HepG2 (cell line): ENCODE data around the gene CAPN13. TPM values are rescaled to one million over a fixed set of nuclear protein-coding genes. Genes with fewer than 3 reads are reported as not detected.

Experiments used
- ATAC-seq: fragments of 200-7000 bp; cut with Tn5 transposase; 3 replicates; pipeline ENCODE4 v1.9.1; 2020; ENCODE audit warnings: mild to moderate bottlenecking, moderate library complexity
- BruUV-seq: library from RNA; stranded (reverse); fragments of 400-500 nt; replicated peaks from 2 replicates; lab custom pipeline; 2021; lab: Mats Ljungman, UMichigan
- CTCF ChIA-PET: fragments of 300-600 bp; formaldehyde crosslinking; extraction: SDS; loops from one replicate; lab custom pipeline; 2021; ENCODE audit warnings: low total read pairs, inconsistent platforms, low intra/inter-chr PET ratio; lab: Yijun Ruan, JAX
- POLR2A ChIA-PET: fragments of 350-600 bp; sonication (Branson Sonifier 250); formaldehyde crosslinking; loops from one replicate; lab custom pipeline; 2020; ENCODE audit warnings: antibody characterized with exemption, inconsistent platforms; lab: Yijun Ruan, JAX
- DNase-seq: peaks from one replicate; pipeline ENCODE4 v3.0.0-alpha.2; 2015; ENCODE audit warnings: low spot score
- FAIRE-seq: peaks from 3 replicates; lab custom pipeline; 2011; peaks lifted over from hg19 to GRCh38; lab: Jason Lieb, UNC
- H2AFZ ChIP-seq: one replicate; pipeline ENCODE4 v1.6.1; 2011; ENCODE audit warnings: low read length, inconsistent platforms
- H3K27ac ChIP-seq: fragments of 300-600 bp; 3 replicates; pipeline ENCODE4 v1.8.0; 2011; ENCODE audit warnings: mixed run types, mild to moderate bottlenecking, mixed read lengths, low read length, inconsistent platforms; ENCODE audit not compliant: insufficient read depth; ENCODE audit errors: extremely low read length
- H3K27me3 ChIP-seq, 2 experiments: fragments of 200-600 bp in 1 of 2; 2 replicates in 1 of 2; 3 replicates in 1 of 2; pipeline versions ENCODE4 v1.6.0 to v1.8.0; 2011; ENCODE audit warnings: low read length in 2 of 2, mild to moderate bottlenecking in 2 of 2, moderate library complexity in 2 of 2, inconsistent platforms in 1 of 2; ENCODE audit not compliant: insufficient read depth in 2 of 2, control insufficient read depth in 1 of 2
- H3K36me3 ChIP-seq, 2 experiments: fragments of 200-600 bp in 1 of 2; replicated peaks in 1 of 2; 2 replicates in 1 of 2; 3 replicates in 1 of 2; pipeline versions ENCODE4 v1.5.1 to v1.8.0; 2011; ENCODE audit warnings: low read length in 2 of 2, inconsistent platforms in 1 of 2; ENCODE audit not compliant: insufficient read depth in 2 of 2, control insufficient read depth in 1 of 2
- H3K4me1 ChIP-seq: 2 replicates; pipeline ENCODE4 v1.5.1; 2012; ENCODE audit warnings: low read length, inconsistent platforms; ENCODE audit not compliant: insufficient read depth
- H3K4me2 ChIP-seq: 2 replicates; pipeline ENCODE4 v1.6.0; 2011; ENCODE audit warnings: low read depth, low read length, inconsistent platforms
- H3K4me3 ChIP-seq, 3 experiments: fragments of 200-600 bp in 1 of 3; sonication (generic), shearing (Covaris generic) in 1 of 3; replicated peaks in 1 of 3; 2 replicates each; pipeline ENCODE4 v1.5.1; 2011 to 2016; ENCODE audit warnings: low read length in 3 of 3, inconsistent platforms in 2 of 3, low read depth in 2 of 3, mild to moderate bottlenecking in 2 of 3, control low read depth in 1 of 3, mixed read lengths in 1 of 3; ENCODE audit not compliant: insufficient read depth in 1 of 3
- H3K79me2 ChIP-seq: one replicate; pipeline ENCODE4 v1.6.1; 2011; ENCODE audit warnings: low read length, inconsistent platforms; ENCODE audit not compliant: insufficient read depth
- H3K9ac ChIP-seq: 2 replicates; pipeline ENCODE4 v1.6.0; 2011; ENCODE audit warnings: mild to moderate bottlenecking, low read depth, low read length, inconsistent platforms; ENCODE audit not compliant: insufficient read depth
- H3K9me3 ChIP-seq: 2 replicates; pipeline ENCODE4 v1.5.1; 2012; ENCODE audit warnings: mild to moderate bottlenecking, low read length
- H4K20me1 ChIP-seq: 2 replicates; pipeline ENCODE4 v1.6.0; 2011; ENCODE audit warnings: inconsistent platforms, mild to moderate bottlenecking, low read length, moderate library complexity; ENCODE audit not compliant: insufficient read depth
- DNMT1 ChIP-seq: sonication (generic); formaldehyde crosslinking; IDR thresholded peaks from 2 replicates; pipeline ENCODE4 v1.5.1; 2020; ENCODE audit warnings: mild to moderate bottlenecking, missing genetic modification reagents
- HMG20A ChIP-seq: IDR thresholded peaks from 2 replicates; pipeline ENCODE4 v1.6.1; 2016; ENCODE audit warnings: borderline replicate concordance
- HNRNPK ChIP-seq: fragments of 200-400 bp; formaldehyde crosslinking; IDR thresholded peaks from 2 replicates; pipeline ENCODE4 v1.6.1; 2018; ENCODE audit warnings: low read length, low read depth, moderate library complexity, mild to moderate bottlenecking; ENCODE audit not compliant: poor library complexity, severe bottlenecking
- KAT7 ChIP-seq: IDR thresholded peaks from 2 replicates; pipeline ENCODE4 v1.6.1; 2018; ENCODE audit warnings: borderline replicate concordance, missing compliant biosample characterization
- KLF12 ChIP-seq: sonication (generic); formaldehyde crosslinking; IDR thresholded peaks from 2 replicates; pipeline ENCODE4 v1.4.0; 2020; ENCODE audit warnings: missing genetic modification reagents, borderline replicate concordance
- MBD4 ChIP-seq: IDR thresholded peaks from 2 replicates; pipeline ENCODE4 v1.6.1; 2012; ENCODE audit warnings: low read length, inconsistent platforms, borderline replicate concordance
- MTF2 ChIP-seq: sonication (generic); formaldehyde crosslinking; IDR thresholded peaks from 2 replicates; pipeline ENCODE4 v1.5.0; 2020; ENCODE audit warnings: missing genetic modification reagents, borderline replicate concordance
- POLR2G ChIP-seq: fragments of 200-400 bp; formaldehyde crosslinking; IDR thresholded peaks from 2 replicates; pipeline ENCODE4 v1.6.1; 2018; ENCODE audit warnings: mild to moderate bottlenecking, low read depth, low read length, moderate library complexity
- RFXANK ChIP-seq: IDR thresholded peaks from 2 replicates; pipeline ENCODE4 v1.6.1; 2016
- SMAD1 ChIP-seq: sonication (generic); formaldehyde crosslinking; IDR thresholded peaks from 2 replicates; pipeline ENCODE4 v1.4.0; 2020; ENCODE audit warnings: missing genetic modification reagents, low read depth, mild to moderate bottlenecking, borderline replicate concordance
- SP4 ChIP-seq: sonication (generic); formaldehyde crosslinking; IDR thresholded peaks from 2 replicates; pipeline ENCODE4 v1.8.1; 2023; ENCODE audit warnings: mild to moderate bottlenecking, missing genetic modification reagents
- ZGPAT ChIP-seq: IDR thresholded peaks from 2 replicates; pipeline ENCODE4 v1.6.1; 2016; ENCODE audit warnings: mild to moderate bottlenecking
- ZNF234 ChIP-seq: sonication (generic); formaldehyde crosslinking; conservative IDR thresholded peaks from 2 replicates; pipeline ENCODE4 v1.5.1; 2020; ENCODE audit warnings: mild to moderate bottlenecking, missing genetic modification reagents
- ZNF484 ChIP-seq: sonication (generic); formaldehyde crosslinking; IDR thresholded peaks from 2 replicates; pipeline ENCODE4 v1.5.1; 2020; ENCODE audit warnings: mild to moderate bottlenecking, low read depth, missing genetic modification reagents, borderline replicate concordance
- ZNF614 ChIP-seq: IDR thresholded peaks from 2 replicates; pipeline ENCODE4 v1.6.1; 2018; ENCODE audit warnings: missing biosample characterization, missing genetic modification reagents, inconsistent platforms, borderline replicate concordance
- ZNF747 ChIP-seq: sonication (generic); formaldehyde crosslinking; IDR thresholded peaks from 2 replicates; pipeline ENCODE4 v1.8.1; 2023; ENCODE audit warnings: missing genetic modification reagents, mild to moderate bottlenecking, borderline replicate concordance
- WGBS: methylation state at CpG from one replicate; pipeline ENCODE4 v1.1.6; 2017; ENCODE audit warnings: low lambda C conversion rate; 5-methylcytosine and 5-hydroxymethylcytosine counted together
- in situ Hi-C: cut with HindIII; loops from 2 replicates; pipeline ENCODE4 v1.10.0; 2017; ENCODE audit warnings: low pct_unique_long_range_greater_than_20kb; ENCODE audit not compliant: extremely low pct_ligation_motif_present
- intact Hi-C: fragments of 100-400 bp; cut with micrococcal nuclease; formaldehyde crosslinking; loops from one replicate; pipeline ENCODE4 v1.10.0; 2022; ENCODE audit not compliant: unreplicated experiment
- polyA plus RNA-seq, 8 experiments: library from polyadenylated mRNA; depleted of rRNA in 3 of 8; stranded (reverse) in 7 of 8; unstranded in 1 of 8; fragments of >200 nt; fragmentation: Illumina TruSeq in 4 of 8; extraction: Trizol in 4 of 8; gene quantifications; 2 replicates each; pipeline versions ENCODE4 v1.2.1 to v1.2.3, GENCODE V29; 2011 to 2016; ENCODE audit warnings: low read depth in 4 of 8, missing spikeins in 1 of 8, mixed read lengths in 1 of 8; ENCODE audit not compliant: insufficient read depth in 1 of 8
- total RNA-seq, 5 experiments: library from RNA; depleted of rRNA; stranded (reverse); fragments of >200 nt; fragmentation: Illumina TruSeq; extraction: Trizol; gene quantifications; 2 replicates each; pipeline ENCODE4 v1.2.3, GENCODE V29; 2016; ENCODE audit warnings: low read depth in 1 of 5
- TF ChIP-seq, protein P1 (sequence below): sonication (generic); formaldehyde crosslinking; IDR thresholded peaks from 2 replicates; pipeline ENCODE4 v1.5.1; 2020; ENCODE audit warnings: mild to moderate bottlenecking, missing genetic modification reagents, borderline replicate concordance

The CAPN13 gene
- total and polyA plus RNA-seq, 2 of the 13 experiments (the other 11 are each of a cell fraction or from before 2014, with no cell fraction given): not detected

DNA sequence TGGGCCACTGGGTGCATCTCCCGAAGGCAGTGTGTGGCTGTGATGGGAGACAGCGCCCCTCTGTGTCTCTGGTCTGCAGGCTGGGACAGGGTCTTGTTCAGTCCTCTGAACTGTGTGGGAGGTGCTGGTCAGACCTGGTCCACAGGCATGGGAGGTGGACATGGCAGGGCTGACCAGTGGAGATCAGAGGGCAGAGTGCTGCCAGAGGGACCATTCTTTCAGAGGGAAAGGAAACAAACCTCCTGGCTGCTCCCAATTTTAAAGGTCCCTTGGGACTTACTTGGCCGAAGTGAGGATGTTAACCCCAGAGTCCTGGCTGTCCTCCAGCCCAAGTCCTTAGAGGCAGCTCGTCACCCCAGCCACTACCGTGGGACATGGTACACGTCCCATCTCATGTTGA, 4.0 kb downstream of the CAPN13 start:
- intact Hi-C loops: no loop called here
- Histone ChIP-seq H3K4me3 (no peak overlapping the region), H3K27me3 (peaks cover 0 to 22% of the 10 kb centered on the region in 2 experiments; a peak in 2 of 5 replicates), H4K20me1 (no peaks in the 10 kb centered on the region), H3K79me2 (no peaks in the 10 kb centered on the region), H3K4me1 (no peaks in the 10 kb centered on the region), H3K9me3 (no peaks in the 10 kb centered on the region), H3K9ac (no peak overlapping the region), H2AFZ (no peak overlapping the region), H3K27ac (no peak overlapping the region), H3K36me3 (no peaks in the 10 kb centered on the region), H3K4me2 (no peak overlapping the region)
- POLR2A ChIA-PET: no interaction called here
- FAIRE-seq (no peak), DNase-seq (no peak), ATAC-seq (peak; percentile 32; the same call in 1 of the 3 replicates)
- BruUV-seq: no TSS peak
- TF ChIP-seq MBD4: no peak
- TF ChIP-seq MTF2 (CRISPR knock-in tag): no peak
- no peak for TF ChIP-seq RFXANK (CRISPR knock-in tag)
- TF ChIP-seq, protein P1, sequence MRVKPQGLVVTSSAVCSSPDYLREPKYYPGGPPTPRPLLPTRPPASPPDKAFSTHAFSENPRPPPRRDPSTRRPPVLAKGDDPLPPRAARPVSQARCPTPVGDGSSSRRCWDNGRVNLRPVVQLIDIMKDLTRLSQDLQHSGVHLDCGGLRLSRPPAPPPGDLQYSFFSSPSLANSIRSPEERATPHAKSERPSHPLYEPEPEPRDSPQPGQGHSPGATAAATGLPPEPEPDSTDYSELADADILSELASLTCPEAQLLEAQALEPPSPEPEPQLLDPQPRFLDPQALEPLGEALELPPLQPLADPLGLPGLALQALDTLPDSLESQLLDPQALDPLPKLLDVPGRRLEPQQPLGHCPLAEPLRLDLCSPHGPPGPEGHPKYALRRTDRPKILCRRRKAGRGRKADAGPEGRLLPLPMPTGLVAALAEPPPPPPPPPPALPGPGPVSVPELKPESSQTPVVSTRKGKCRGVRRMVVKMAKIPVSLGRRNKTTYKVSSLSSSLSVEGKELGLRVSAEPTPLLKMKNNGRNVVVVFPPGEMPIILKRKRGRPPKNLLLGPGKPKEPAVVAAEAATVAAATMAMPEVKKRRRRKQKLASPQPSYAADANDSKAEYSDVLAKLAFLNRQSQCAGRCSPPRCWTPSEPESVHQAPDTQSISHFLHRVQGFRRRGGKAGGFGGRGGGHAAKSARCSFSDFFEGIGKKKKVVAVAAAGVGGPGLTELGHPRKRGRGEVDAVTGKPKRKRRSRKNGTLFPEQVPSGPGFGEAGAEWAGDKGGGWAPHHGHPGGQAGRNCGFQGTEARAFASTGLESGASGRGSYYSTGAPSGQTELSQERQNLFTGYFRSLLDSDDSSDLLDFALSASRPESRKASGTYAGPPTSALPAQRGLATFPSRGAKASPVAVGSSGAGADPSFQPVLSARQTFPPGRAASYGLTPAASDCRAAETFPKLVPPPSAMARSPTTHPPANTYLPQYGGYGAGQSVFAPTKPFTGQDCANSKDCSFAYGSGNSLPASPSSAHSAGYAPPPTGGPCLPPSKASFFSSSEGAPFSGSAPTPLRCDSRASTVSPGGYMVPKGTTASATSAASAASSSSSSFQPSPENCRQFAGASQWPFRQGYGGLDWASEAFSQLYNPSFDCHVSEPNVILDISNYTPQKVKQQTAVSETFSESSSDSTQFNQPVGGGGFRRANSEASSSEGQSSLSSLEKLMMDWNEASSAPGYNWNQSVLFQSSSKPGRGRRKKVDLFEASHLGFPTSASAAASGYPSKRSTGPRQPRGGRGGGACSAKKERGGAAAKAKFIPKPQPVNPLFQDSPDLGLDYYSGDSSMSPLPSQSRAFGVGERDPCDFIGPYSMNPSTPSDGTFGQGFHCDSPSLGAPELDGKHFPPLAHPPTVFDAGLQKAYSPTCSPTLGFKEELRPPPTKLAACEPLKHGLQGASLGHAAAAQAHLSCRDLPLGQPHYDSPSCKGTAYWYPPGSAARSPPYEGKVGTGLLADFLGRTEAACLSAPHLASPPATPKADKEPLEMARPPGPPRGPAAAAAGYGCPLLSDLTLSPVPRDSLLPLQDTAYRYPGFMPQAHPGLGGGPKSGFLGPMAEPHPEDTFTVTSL (CRISPR knock-in tag): no peak
- TF ChIP-seq SP4 (CRISPR knock-in tag): no peak
- no peak for TF ChIP-seq ZNF234 (CRISPR knock-in tag)
- TF ChIP-seq POLR2G: no peak
- TF ChIP-seq ZGPAT: no peak
- no peak for TF ChIP-seq KLF12 (CRISPR knock-in tag)
- TF ChIP-seq SMAD1 (CRISPR knock-in tag): no peak
- TF ChIP-seq HNRNPK: no peak
- TF ChIP-seq ZNF614 (CRISPR knock-in tag): no peak
- TF ChIP-seq HMG20A (CRISPR knock-in tag): no peak
- no peak for TF ChIP-seq KAT7 (CRISPR knock-in tag)
- TF ChIP-seq DNMT1 (CRISPR knock-in tag): no peak
- TF ChIP-seq ZNF747 (CRISPR knock-in tag): no peak
- no peak for TF ChIP-seq ZNF484 (CRISPR knock-in tag)
- in situ Hi-C loops: no loop called here
- WGBS: 11% methylated on average over 5 of the region's 6 CpGs
- CTCF ChIA-PET: no interaction called here
